Measurements from ENCODE around the gene CEBPA.

Gene CEBPA

GRCh38 chr19:33333151-33333550, 30.8 kb upstream of the CEBPA start:
- Histone ChIP-seq H3K36me3 (ENCODE audit: low read length) (no peaks in the 10 kb centered on the region), H3F3A (ENCODE audit: insufficient read depth) (no peaks in the 10 kb centered on the region), H3K4me2 (ENCODE audit: low read depth, low read length, poor library complexity, severe bottlenecking) (no peak overlapping the region), H2AFZ (ENCODE audit: low read depth, low read length, severe bottlenecking) (no peak overlapping the region), H3K9me3 (ENCODE audit: insufficient read depth, low read length) (no peaks in the 10 kb centered on the region), H4K20me1 (ENCODE audit: low read depth, low read length) (no peaks in the 10 kb centered on the region), H3K27ac (ENCODE audit: low read depth, low read length) (no peak overlapping the region), H3K27me3 (ENCODE audit: low read length) (no peaks in the 10 kb centered on the region), H3K9me2 (replicated peaks; ENCODE audit: insufficient read depth, low read length) (no peaks in the 10 kb centered on the region), H3K9ac (ENCODE audit: low read length) (no peak overlapping the region), H3K79me2 (ENCODE audit: insufficient read depth, low read length) (no peaks in the 10 kb centered on the region), H3K4me3 (ENCODE audit: insufficient read depth, low read length, poor library complexity, severe bottlenecking) (no peak overlapping the region)
- no peak for TF ChIP-seq CTCF (IDR thresholded peaks at IDR 0.05; ENCODE audit: insufficient read depth, low read length, poor library complexity, severe bottlenecking)
- no peak for TF ChIP-seq EZH2phosphoT487 (conservative IDR thresholded peaks at IDR 0.05; ENCODE audit: low read length)

GRCh38 chr19:33332248-33332647, 29.9 kb upstream of the CEBPA start:
- no peaks in the 10 kb centered on the region for H3K79me2 ChIP-seq (ENCODE audit: insufficient read depth, low read length)
- no peaks in the 10 kb centered on the region for H3F3A ChIP-seq (ENCODE audit: insufficient read depth)
- TF ChIP-seq CTCF (IDR thresholded peaks at IDR 0.05; ENCODE audit: insufficient read depth, low read length, poor library complexity, severe bottlenecking) = no peak
- TF ChIP-seq EZH2phosphoT487 (conservative IDR thresholded peaks at IDR 0.05; ENCODE audit: low read length) = no peak
- no peaks in the 10 kb centered on the region for H3K9me2 ChIP-seq (replicated peaks; ENCODE audit: insufficient read depth, low read length)
- H4K20me1 ChIP-seq (ENCODE audit: low read depth, low read length) = no peaks in the 10 kb centered on the region
- no peaks in the 10 kb centered on the region for H3K36me3 ChIP-seq (ENCODE audit: low read length)
- H2AFZ ChIP-seq (ENCODE audit: low read depth, low read length, severe bottlenecking) = no peak overlapping the region
- no peak overlapping the region for H3K4me2 ChIP-seq (ENCODE audit: low read depth, low read length, poor library complexity, severe bottlenecking)
- H3K9ac ChIP-seq (ENCODE audit: low read length) = no peak overlapping the region
- H3K27me3 ChIP-seq (ENCODE audit: low read length) = no peaks in the 10 kb centered on the region
- H3K27ac ChIP-seq (ENCODE audit: low read depth, low read length) = no peak overlapping the region
- H3K4me3 ChIP-seq (ENCODE audit: insufficient read depth, low read length, poor library complexity, severe bottlenecking) = no peak overlapping the region
- no peaks in the 10 kb centered on the region for H3K9me3 ChIP-seq (ENCODE audit: insufficient read depth, low read length)

- no peak overlapping the region for H2AFZ ChIP-seq (ENCODE audit: low read depth, low read length, severe bottlenecking)
- H3K27me3 ChIP-seq (ENCODE audit: low read length) = no peaks in the 10 kb centered on the region
- no peak overlapping the region for H3K4me3 ChIP-seq (ENCODE audit: insufficient read depth, low read length, poor library complexity, severe bottlenecking)
- H3K27ac ChIP-seq (ENCODE audit: low read depth, low read length) = no peak overlapping the region
- H3F3A ChIP-seq (ENCODE audit: insufficient read depth) = no peaks in the 10 kb centered on the region
- H3K9me2 ChIP-seq (replicated peaks; ENCODE audit: insufficient read depth, low read length) = no peaks in the 10 kb centered on the region
- H3K9me3 ChIP-seq (ENCODE audit: insufficient read depth, low read length) = no peaks in the 10 kb centered on the region
- TF ChIP-seq EZH2phosphoT487 (conservative IDR thresholded peaks at IDR 0.05; ENCODE audit: low read length) (no peak), CTCF (IDR thresholded peaks at IDR 0.05; ENCODE audit: insufficient read depth, low read length, poor library complexity, severe bottlenecking) (no peak)
- H4K20me1 ChIP-seq (ENCODE audit: low read depth, low read length) = no peaks in the 10 kb centered on the region
- H3K79me2 ChIP-seq (ENCODE audit: insufficient read depth, low read length) = no peaks in the 10 kb centered on the region
- H3K4me2 ChIP-seq (ENCODE audit: low read depth, low read length, poor library complexity, severe bottlenecking) = no peak overlapping the region
- no peaks in the 10 kb centered on the region for H3K36me3 ChIP-seq (ENCODE audit: low read length)
- no peak overlapping the region for H3K9ac ChIP-seq (ENCODE audit: low read length)
These were observed 27.4 kb upstream of the CEBPA start for GRCh38 chr19:33329736-33330135.

Measured in SU-DHL-6 (cell line).